ENCODE measurements around the gene UBL5.
A peak's percentile ranks its signal among the peaks of the same experiment; 100 is the strongest.

UBL5 gene

DNA sequence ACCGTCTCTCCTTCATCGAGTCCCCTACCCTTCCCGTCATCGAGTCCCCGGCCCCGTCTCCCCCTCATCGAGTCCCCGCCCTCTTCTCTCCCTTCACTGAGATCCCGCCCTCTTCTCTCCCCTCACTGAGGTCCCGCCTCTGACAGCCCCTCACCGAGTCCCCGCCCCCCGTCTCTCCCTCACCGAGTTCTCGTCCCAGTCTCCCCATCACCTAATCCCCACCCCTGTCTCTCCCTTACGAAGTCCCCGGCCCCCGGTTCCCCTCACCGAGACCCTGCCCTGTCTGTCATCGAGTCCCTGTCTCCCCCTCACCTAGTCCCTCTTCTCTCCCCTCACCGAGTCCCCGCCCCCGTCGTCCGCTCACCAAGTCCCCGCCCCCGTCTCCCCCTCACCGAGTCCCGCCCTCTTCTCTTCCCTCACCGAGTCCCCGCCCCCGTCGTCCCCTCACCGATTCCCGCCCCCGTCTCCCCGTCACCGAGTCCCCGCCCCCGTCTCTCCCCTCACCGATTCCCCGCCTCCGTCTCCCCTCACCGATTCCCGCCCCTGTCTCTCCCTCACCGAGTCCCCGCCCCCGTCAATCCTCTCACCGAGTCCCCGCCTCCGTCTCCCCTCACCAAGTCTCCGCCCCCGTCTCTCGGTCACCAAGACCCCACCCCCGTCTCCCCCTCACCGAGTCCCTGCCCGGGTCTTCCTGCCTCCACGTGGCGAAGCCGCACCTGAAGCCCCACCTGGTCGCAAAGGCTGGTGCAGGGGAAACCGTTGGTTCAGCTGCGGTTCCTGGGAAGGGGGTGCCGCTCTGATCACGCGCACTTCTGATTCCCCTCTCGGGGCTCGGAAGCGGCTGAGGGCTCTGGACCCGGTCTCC lies 35.3 kb upstream of the UBL5 start:
- peak overlapping the region; percentile 76 for H3K4me3 ChIP-seq (ENCODE audit: low read length)
- no peaks in the 10 kb centered on the region for H3K27me3 ChIP-seq (ENCODE audit: insufficient read depth, low read length)
- peak overlapping the region; percentile 83; the same call in 1 of the 2 replicates for H3K9ac ChIP-seq (ENCODE audit: low read depth, low read length)
- no peaks in the 10 kb centered on the region for H3K4me1 ChIP-seq (ENCODE audit: insufficient read depth, low read length)
- H3K9me3 ChIP-seq (ENCODE audit: insufficient read depth, low read depth, low read length): no peaks in the 10 kb centered on the region
- no peaks in the 10 kb centered on the region for H3K36me3 ChIP-seq (ENCODE audit: insufficient read depth, low read depth, low read length)
- peak overlapping the region; percentile 64 for H3K27ac ChIP-seq (ENCODE audit: low read length)

DNA sequence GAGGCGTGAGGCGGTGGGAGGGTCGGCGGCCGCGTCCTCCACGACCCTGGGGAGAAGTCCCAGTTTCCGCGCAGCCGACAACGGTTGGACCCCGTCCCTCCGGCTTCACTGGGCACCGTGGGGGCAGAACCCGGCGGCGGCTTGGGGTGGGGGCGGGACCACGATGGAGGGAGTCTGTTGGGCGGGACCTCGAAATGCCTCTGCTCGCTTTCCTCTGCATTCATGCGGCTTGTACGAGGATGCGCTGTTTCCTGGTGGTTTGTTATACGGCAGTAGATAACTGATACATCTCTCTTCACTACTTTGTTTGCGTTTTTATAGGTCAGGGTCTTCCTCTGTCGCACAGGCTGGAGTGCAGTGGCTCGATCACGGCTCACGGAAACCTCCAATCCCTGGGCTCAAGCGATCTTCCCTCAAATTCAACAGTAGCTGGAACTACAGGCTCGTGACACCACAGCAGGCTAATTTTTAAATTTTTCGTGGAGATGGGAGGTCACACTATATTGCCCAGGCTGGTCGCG lies 34.6 kb upstream of the UBL5 start:
- H3K9me3 ChIP-seq (ENCODE audit: insufficient read depth, low read depth, low read length): no peaks in the 10 kb centered on the region
- H3K36me3 ChIP-seq (ENCODE audit: insufficient read depth, low read depth, low read length): no peaks in the 10 kb centered on the region
- H3K27ac ChIP-seq (ENCODE audit: low read length): peak overlapping the region; percentile 64
- H3K27me3 ChIP-seq (ENCODE audit: insufficient read depth, low read length): no peaks in the 10 kb centered on the region
- H3K4me1 ChIP-seq (ENCODE audit: insufficient read depth, low read length): no peaks in the 10 kb centered on the region
- H3K4me3 ChIP-seq (ENCODE audit: low read length): peak overlapping the region; percentile 76
- H3K9ac ChIP-seq (ENCODE audit: low read depth, low read length): peak overlapping the region; percentile 83; the same call in 1 of the 2 replicates

- Histone ChIP-seq H3K36me3 (ENCODE audit: insufficient read depth, low read depth, low read length) (no peaks in the 10 kb centered on the region), H3K9me3 (ENCODE audit: insufficient read depth, low read depth, low read length) (no peaks in the 10 kb centered on the region), H3K9ac (ENCODE audit: low read depth, low read length) (no peak overlapping the region), H3K27ac (ENCODE audit: low read length) (no peak overlapping the region), H3K27me3 (ENCODE audit: insufficient read depth, low read length) (no peaks in the 10 kb centered on the region), H3K4me1 (ENCODE audit: insufficient read depth, low read length) (no peaks in the 10 kb centered on the region), H3K4me3 (ENCODE audit: low read length) (no peak overlapping the region)
Measured at GRCh38 chr19:9796113-9796773, 31.5 kb upstream of the UBL5 start.

DNA sequence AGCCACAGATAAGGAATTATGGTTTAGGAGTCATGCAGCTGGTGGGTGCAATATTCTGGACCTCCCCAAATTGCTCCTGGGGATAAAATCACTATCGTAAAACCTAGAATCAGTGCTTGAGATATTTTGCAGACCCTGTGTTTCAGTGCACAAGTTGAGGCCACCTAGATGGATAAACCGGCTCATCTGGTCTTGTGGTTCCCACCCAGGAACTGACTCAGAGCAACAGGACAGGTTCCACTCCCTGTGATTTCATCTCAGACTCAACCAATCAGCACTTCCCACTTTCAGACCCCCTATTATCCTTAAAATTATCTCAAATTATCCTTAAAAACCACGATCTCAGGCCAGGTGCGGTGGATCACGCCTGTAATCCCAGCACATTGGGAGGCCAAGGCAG lies 29.8 kb upstream of the UBL5 start:
- no peak overlapping the region for H3K4me3 ChIP-seq (ENCODE audit: low read length)
- no peak overlapping the region for H3K27ac ChIP-seq (ENCODE audit: low read length)
- H3K4me1 ChIP-seq (ENCODE audit: insufficient read depth, low read length): no peaks in the 10 kb centered on the region
- no peak overlapping the region for H3K9ac ChIP-seq (ENCODE audit: low read depth, low read length)
- no peaks in the 10 kb centered on the region for H3K27me3 ChIP-seq (ENCODE audit: insufficient read depth, low read length)
- H3K9me3 ChIP-seq (ENCODE audit: insufficient read depth, low read depth, low read length): no peaks in the 10 kb centered on the region
- H3K36me3 ChIP-seq (ENCODE audit: insufficient read depth, low read depth, low read length): no peaks in the 10 kb centered on the region

DNA sequence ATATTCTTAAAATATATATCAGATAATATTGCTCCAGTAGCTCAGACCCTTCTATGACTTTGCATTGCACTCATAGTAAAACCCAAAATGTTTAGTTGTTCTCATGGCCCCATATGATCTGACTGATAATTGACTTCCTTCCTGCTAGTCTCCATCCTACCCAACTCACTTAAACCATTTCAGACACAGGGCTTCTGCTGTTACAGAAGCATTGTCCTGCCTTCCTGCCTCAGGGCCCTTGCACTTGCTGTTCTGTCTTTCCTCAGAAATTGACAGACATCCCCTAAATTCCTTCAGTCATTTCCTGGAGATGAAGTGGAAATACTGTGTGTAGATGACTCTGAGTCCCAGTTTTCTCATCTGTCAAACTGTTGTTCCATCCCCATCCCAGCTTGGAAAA lies 28.6 kb upstream of the UBL5 start:
- Histone ChIP-seq H3K36me3 (ENCODE audit: insufficient read depth, low read depth, low read length) (no peaks in the 10 kb centered on the region), H3K9ac (ENCODE audit: low read depth, low read length) (no peak overlapping the region), H3K4me1 (ENCODE audit: insufficient read depth, low read length) (no peaks in the 10 kb centered on the region), H3K27me3 (ENCODE audit: insufficient read depth, low read length) (no peaks in the 10 kb centered on the region), H3K9me3 (ENCODE audit: insufficient read depth, low read depth, low read length) (no peaks in the 10 kb centered on the region), H3K4me3 (ENCODE audit: low read length) (no peak overlapping the region), H3K27ac (ENCODE audit: low read length) (no peak overlapping the region)

- Histone ChIP-seq H3K9ac (ENCODE audit: low read depth, low read length) (no peak overlapping the region), H3K4me1 (ENCODE audit: insufficient read depth, low read length) (no peaks in the 10 kb centered on the region), H3K36me3 (ENCODE audit: insufficient read depth, low read depth, low read length) (0 out of 2 replicates have a peak, but pooled peaks cover 3% of the 10 kb centered on the region), H3K27me3 (ENCODE audit: insufficient read depth, low read length) (no peaks in the 10 kb centered on the region), H3K9me3 (ENCODE audit: insufficient read depth, low read depth, low read length) (no peaks in the 10 kb centered on the region), H3K4me3 (ENCODE audit: low read length) (no peak overlapping the region), H3K27ac (ENCODE audit: low read length) (no peak overlapping the region)
Measured at GRCh38 chr19:9801976-9802375, 25.7 kb upstream of the UBL5 start.

- H3K27ac ChIP-seq (ENCODE audit: low read length): no peak overlapping the region
- no peak overlapping the region for H3K9ac ChIP-seq (ENCODE audit: low read depth, low read length)
- H3K36me3 ChIP-seq (ENCODE audit: insufficient read depth, low read depth, low read length): peaks cover 38% of the 10 kb centered on the region
- no peaks in the 10 kb centered on the region for H3K9me3 ChIP-seq (ENCODE audit: insufficient read depth, low read depth, low read length)
- no peak overlapping the region for H3K4me3 ChIP-seq (ENCODE audit: low read length)
- no peaks in the 10 kb centered on the region for H3K4me1 ChIP-seq (ENCODE audit: insufficient read depth, low read length)
- no peaks in the 10 kb centered on the region for H3K27me3 ChIP-seq (ENCODE audit: insufficient read depth, low read length)
Measured at GRCh38 chr19:9806803-9807202, 20.9 kb upstream of the UBL5 start.

GRCh38 chr19:9808855-9809824 lies 18.6 kb upstream of the UBL5 start:
- H3K27ac ChIP-seq (ENCODE audit: low read length): no peak overlapping the region
- no peaks in the 10 kb centered on the region for H3K9me3 ChIP-seq (ENCODE audit: insufficient read depth, low read depth, low read length)
- H3K27me3 ChIP-seq (ENCODE audit: insufficient read depth, low read length): no peaks in the 10 kb centered on the region
- H3K9ac ChIP-seq (ENCODE audit: low read depth, low read length): no peak overlapping the region
- no peak overlapping the region for H3K4me3 ChIP-seq (ENCODE audit: low read length)
- H3K4me1 ChIP-seq (ENCODE audit: insufficient read depth, low read length): no peaks in the 10 kb centered on the region
- peaks cover 43% of the 10 kb centered on the region for H3K36me3 ChIP-seq (ENCODE audit: insufficient read depth, low read depth, low read length)

GRCh38 chr19:9811139-9811538 lies 16.6 kb upstream of the UBL5 start:
- Histone ChIP-seq H3K27me3 (ENCODE audit: insufficient read depth, low read length) (no peaks in the 10 kb centered on the region), H3K9me3 (ENCODE audit: insufficient read depth, low read depth, low read length) (0 out of 2 replicates have a peak, but pooled peaks cover 6% of the 10 kb centered on the region), H3K9ac (ENCODE audit: low read depth, low read length) (no peak overlapping the region), H3K4me3 (ENCODE audit: low read length) (no peak overlapping the region), H3K4me1 (ENCODE audit: insufficient read depth, low read length) (no peaks in the 10 kb centered on the region), H3K36me3 (ENCODE audit: insufficient read depth, low read depth, low read length) (peaks cover 43% of the 10 kb centered on the region), H3K27ac (ENCODE audit: low read length) (no peak overlapping the region)

GRCh38 chr19:9818175-9818733 lies 9.5 kb upstream of the UBL5 start:
- 0 out of 2 replicates have a peak, but pooled peaks cover 7% of the 10 kb centered on the region for H3K9me3 ChIP-seq (ENCODE audit: insufficient read depth, low read depth, low read length)
- H3K4me1 ChIP-seq (ENCODE audit: insufficient read depth, low read length): no peaks in the 10 kb centered on the region
- H3K27me3 ChIP-seq (ENCODE audit: insufficient read depth, low read length): no peaks in the 10 kb centered on the region
- peaks cover 4% of the 10 kb centered on the region; the same call in 1 of the 2 replicates for H3K36me3 ChIP-seq (ENCODE audit: insufficient read depth, low read depth, low read length)
- H3K4me3 ChIP-seq (ENCODE audit: low read length): peak overlapping the region; percentile 97
- H3K27ac ChIP-seq (ENCODE audit: low read length): no peak overlapping the region
- peak overlapping the region; percentile 96; the same call in 1 of the 2 replicates for H3K9ac ChIP-seq (ENCODE audit: low read depth, low read length)
